Left cardiac atrium (tissue), 4 donors: ENCODE data around the gene DCUN1D2. TPM values are rescaled to one million over a fixed set of nuclear protein-coding genes. Genes with fewer than 3 reads are reported as not detected.

Experiments
- ATAC-seq, 2 donors: fragments of 200-7000 bp; cut with Tn5 transposase; one replicate each; pipeline ENCODE4 v1.9.1; 2020; ENCODE audit warnings: mild to moderate bottlenecking in 2 of 2, moderate library complexity in 2 of 2
- DNase-seq: peaks from one replicate; pipeline ENCODE4 v3.0.0-alpha.2; 2020
- intact Hi-C, 2 donors: fragments of 100-400 bp; cut with DNase I; formaldehyde crosslinking; loops; one replicate each; pipeline versions ENCODE4 v1.14.1 to v1.15.1; 2022 to 2023
- total RNA-seq, 2 donors: library from RNA; stranded (reverse); fragmentation: NEBNext Ultra II Directional; extraction: Animal tissue kit (Norgen Biotek cat#: 25700); gene quantifications; one replicate each; pipeline ENCODE4 v1.2.1, GENCODE V29; 2021
- donor health status: DM: no; HTN: yes; CAD: no.
- donor health status: DM: no; HTN: yes; CAD: no; lungs with severe emphysema.
- donor health status: DM: yes; HTN: yes; CAD: no.
- donor health status: Dilated cardiomyopathy.

Gene DCUN1D2
- total RNA-seq, 2 donors from 2014 or later = 81.1 to 94.3 TPM

- intact Hi-C loops = no loop called here
- no peak for DNase-seq
- ATAC-seq = no peak
Observed at GRCh38 chr13:113419531-113420193, 70.8 kb downstream of the DCUN1D2 start.

- no peak for ATAC-seq
- no peak for DNase-seq
- intact Hi-C loops = no loop called here
Observed at GRCh38 chr13:113418722-113419049, 71.8 kb downstream of the DCUN1D2 start.

- ATAC-seq = no peak
- intact Hi-C loops = no loop called here
- no peak for DNase-seq
Observed at GRCh38 chr13:113417836-113418721, 72.4 kb downstream of the DCUN1D2 start.

- intact Hi-C loops = no loop called here
- no peak for DNase-seq
- ATAC-seq = no peak
Observed at GRCh38 chr13:113417008-113417751, 73.3 kb downstream of the DCUN1D2 start.

GRCh38 chr13:113415825-113416224, 74.7 kb downstream of the DCUN1D2 start:
- ATAC-seq (no peak), DNase-seq (no peak)
- intact Hi-C loops = no loop called here

GRCh38 chr13:113415032-113415431, 75.5 kb downstream of the DCUN1D2 start:
- ATAC-seq = no peak
- no peak for DNase-seq
- intact Hi-C loops = no loop called here

GRCh38 chr13:113414335-113414734, 76.2 kb downstream of the DCUN1D2 start:
- ATAC-seq = peak in 1 of 2 donors; percentile 7
- DNase-seq = no peak
- intact Hi-C loops = no loop called here

GRCh38 chr13:113413898-113414282, 76.6 kb downstream of the DCUN1D2 start:
- DNase-seq = no peak
- intact Hi-C loops = no loop called here

GRCh38 chr13:113413178-113413897, 77.2 kb downstream of the DCUN1D2 start:
- intact Hi-C loops = no loop called here
- DNase-seq (no peak), ATAC-seq (peak in 1 of 2 donors; percentile 7)

More at GRCh38 chr13:113413898-113414282, 76.6 kb downstream of the DCUN1D2 start:
- peak; percentile 17 to 23 for ATAC-seq

- ATAC-seq (no peak), DNase-seq (no peak)
- intact Hi-C loops = no loop called here
Observed at GRCh38 chr13:113412440-113412839, 78.1 kb downstream of the DCUN1D2 start.

GRCh38 chr13:113411216-113412023, 79.1 kb downstream of the DCUN1D2 start:
- intact Hi-C loops = no loop called here
- ATAC-seq (peak; percentile 69 to 77), DNase-seq (peak; percentile 69)

- intact Hi-C loops = no loop called here
- DNase-seq (no peak), ATAC-seq (peak in 1 of 2 donors; percentile 58)
Observed at GRCh38 chr13:113410472-113411201, 79.9 kb downstream of the DCUN1D2 start.

GRCh38 chr13:113408562-113408961, 81.9 kb downstream of the DCUN1D2 start:
- ATAC-seq (no peak), DNase-seq (no peak)
- intact Hi-C loops = no loop called here

GRCh38 chr13:113407531-113408393, 82.7 kb downstream of the DCUN1D2 start:
- DNase-seq (no peak), ATAC-seq (no peak)
- intact Hi-C loops = no loop called here

- no peak for ATAC-seq
- DNase-seq = no peak
- intact Hi-C loops = no loop called here
Observed at GRCh38 chr13:113407103-113407530, 83.4 kb downstream of the DCUN1D2 start.

- intact Hi-C loops = no loop called here
- ATAC-seq = no peak
- DNase-seq = no peak
Observed at GRCh38 chr13:113406321-113407102, 84.0 kb downstream of the DCUN1D2 start.
